Measurements from ENCODE around the gene FSIP2.

Gene FSIP2

DNA sequence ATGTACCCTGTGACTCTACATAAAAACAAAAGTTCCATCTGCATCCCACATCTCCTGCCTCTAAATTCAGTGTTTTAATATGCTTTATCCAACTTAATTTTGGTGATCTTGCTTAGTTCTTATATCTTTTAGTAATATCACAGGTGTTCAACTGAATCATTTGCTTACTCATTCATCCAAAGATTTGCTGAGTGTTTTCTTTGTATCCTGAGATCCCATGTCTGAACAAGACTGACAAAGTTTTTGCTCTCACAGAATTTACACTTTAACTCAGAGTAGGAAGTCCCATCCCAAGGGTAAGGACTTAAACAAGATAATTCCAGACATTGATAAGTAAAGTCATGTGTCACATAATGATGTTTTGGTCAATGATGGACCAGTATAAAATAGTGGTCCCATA, 87.0 kb downstream of the FSIP2 start:
- no peak for DNase-seq (ENCODE audit: low read depth in 2 of 2)
- TF ChIP-seq, protein P1, sequence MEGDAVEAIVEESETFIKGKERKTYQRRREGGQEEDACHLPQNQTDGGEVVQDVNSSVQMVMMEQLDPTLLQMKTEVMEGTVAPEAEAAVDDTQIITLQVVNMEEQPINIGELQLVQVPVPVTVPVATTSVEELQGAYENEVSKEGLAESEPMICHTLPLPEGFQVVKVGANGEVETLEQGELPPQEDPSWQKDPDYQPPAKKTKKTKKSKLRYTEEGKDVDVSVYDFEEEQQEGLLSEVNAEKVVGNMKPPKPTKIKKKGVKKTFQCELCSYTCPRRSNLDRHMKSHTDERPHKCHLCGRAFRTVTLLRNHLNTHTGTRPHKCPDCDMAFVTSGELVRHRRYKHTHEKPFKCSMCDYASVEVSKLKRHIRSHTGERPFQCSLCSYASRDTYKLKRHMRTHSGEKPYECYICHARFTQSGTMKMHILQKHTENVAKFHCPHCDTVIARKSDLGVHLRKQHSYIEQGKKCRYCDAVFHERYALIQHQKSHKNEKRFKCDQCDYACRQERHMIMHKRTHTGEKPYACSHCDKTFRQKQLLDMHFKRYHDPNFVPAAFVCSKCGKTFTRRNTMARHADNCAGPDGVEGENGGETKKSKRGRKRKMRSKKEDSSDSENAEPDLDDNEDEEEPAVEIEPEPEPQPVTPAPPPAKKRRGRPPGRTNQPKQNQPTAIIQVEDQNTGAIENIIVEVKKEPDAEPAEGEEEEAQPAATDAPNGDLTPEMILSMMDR (IDR thresholded peaks at IDR 0.05; ENCODE audit: low read depth, low read length) = no peak

DNA sequence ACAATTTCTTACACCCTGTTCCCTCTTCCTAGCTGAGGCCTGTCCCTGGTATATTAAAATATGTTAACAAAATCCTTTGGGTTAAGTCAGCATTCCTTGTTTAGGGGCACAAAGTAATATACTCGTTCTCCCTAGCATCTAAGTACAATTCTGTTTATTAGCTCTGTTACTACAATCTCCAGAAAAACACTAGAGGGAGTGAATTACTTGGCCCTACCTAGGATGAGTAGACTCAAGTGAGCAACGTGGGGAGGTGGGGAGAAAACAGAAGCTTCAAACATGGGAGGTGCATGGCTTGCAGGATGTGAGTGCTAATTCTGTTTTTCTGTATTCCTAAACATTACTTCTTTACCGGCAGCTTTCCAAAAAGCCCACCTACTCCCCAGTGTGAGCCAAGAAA, 89.7 kb downstream of the FSIP2 start:
- H3K4me3 ChIP-seq (replicated peaks in 1 of 2; ENCODE audit: low read depth in 2 of 2, low read length in 2 of 2) = no peak overlapping the region
- DNase-seq (ENCODE audit: low read depth in 2 of 2) = no peak
- TF ChIP-seq, protein P1 (IDR thresholded peaks at IDR 0.05; ENCODE audit: low read depth, low read length) = no peak

More for the DNA sequence above, 87.0 kb downstream of the FSIP2 start:
- no peak overlapping the region for H3K4me3 ChIP-seq (replicated peaks in 1 of 2; ENCODE audit: low read depth in 2 of 2, low read length in 2 of 2)

DNA sequence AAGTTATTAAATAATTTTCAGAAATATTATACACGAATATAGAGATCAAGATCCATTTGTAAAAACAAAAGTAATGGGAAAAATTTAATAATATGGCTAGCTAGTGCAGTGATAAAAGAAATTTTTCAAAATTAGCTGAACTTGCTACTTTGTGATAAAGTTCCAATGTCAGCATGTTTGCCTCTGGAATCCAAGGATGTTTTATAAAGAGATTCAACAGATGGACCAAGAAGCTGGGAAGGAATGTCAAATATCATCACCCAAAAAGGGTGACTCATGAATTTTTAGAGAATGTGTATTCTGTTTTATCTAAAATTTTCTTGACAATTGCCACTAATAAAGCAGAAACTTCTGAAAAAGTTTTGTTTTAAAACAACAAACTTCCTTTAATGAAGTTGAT, 95.3 kb downstream of the FSIP2 start:
- TF ChIP-seq, protein P1 (IDR thresholded peaks at IDR 0.05; ENCODE audit: low read depth, low read length) = no peak
- no peak overlapping the region for H3K4me3 ChIP-seq (replicated peaks in 1 of 2; ENCODE audit: low read depth in 2 of 2, low read length in 2 of 2)
- DNase-seq (ENCODE audit: low read depth in 2 of 2) = no peak

DNA sequence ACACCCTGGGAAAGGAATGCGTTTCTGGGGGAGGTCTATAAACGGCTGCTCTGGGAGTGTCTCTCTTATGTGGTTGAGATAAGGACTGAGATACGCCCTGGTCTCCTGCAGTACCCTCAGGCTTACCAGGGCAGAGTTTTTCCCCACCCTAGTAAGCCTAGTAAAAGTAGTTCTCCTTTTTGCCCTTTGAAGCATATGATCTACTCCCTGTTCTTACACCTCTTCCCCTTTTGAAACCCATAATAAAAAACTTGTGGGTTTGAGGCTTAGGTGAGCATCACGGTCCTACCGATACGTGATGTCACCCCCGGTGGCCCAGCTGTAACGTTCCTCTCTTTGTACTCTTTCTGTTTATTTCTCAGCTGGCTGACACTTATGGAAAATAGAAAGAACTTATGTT, 97.4 kb downstream of the FSIP2 start:
- no peak overlapping the region for H3K4me3 ChIP-seq (replicated peaks in 1 of 2; ENCODE audit: low read depth in 2 of 2, low read length in 2 of 2)
- DNase-seq (ENCODE audit: low read depth in 2 of 2) = no peak
- TF ChIP-seq, protein P1 (IDR thresholded peaks at IDR 0.05; ENCODE audit: low read depth, low read length) = no peak

DNA sequence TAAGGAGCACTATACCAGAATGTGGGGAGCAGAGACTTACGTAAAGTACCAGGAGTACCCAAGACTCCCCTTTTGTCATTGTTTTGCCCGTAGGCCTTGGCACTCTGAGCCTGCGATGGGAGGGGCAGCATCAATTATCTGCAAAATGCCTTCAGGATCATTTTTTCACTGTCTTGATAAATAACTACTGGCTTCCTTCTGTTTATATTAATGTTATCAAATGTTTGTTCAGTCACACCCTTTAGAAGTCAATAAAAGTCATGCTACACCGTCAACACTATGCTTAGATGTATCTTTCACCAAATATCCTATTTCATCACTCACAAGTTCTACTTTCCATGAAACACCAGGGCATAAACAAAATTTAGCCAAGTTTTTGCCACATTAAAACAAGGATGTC, 116.3 kb downstream of the FSIP2 start:
- TF ChIP-seq, protein P1 (IDR thresholded peaks at IDR 0.05; ENCODE audit: low read depth, low read length) = no peak
- DNase-seq (ENCODE audit: low read depth in 2 of 2) = no peak
- H3K4me3 ChIP-seq (replicated peaks in 1 of 2; ENCODE audit: low read depth in 2 of 2, low read length in 2 of 2) = no peak overlapping the region

DNA sequence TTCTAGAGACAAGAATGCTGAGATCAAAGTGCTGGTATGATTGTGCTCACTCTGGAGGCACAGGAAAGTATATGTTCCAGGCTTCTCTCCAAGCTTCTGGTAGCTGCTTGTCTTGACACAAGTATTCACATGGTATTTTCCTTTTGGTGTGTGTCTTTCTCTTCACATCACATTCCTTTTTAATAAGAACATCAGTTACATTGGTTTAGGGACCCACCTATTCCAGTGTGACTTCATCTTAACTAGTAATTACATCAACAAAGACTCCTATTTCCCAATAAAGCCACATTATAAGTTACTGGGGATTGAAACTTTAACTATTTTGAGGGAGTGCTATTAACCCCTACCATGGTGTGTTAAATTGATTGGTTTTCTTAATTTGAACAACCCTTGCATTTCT, 119.1 kb downstream of the FSIP2 start:
- no peak overlapping the region for H3K4me3 ChIP-seq (replicated peaks in 1 of 2; ENCODE audit: low read depth in 2 of 2, low read length in 2 of 2)
- peak in 1 of 2 donors; percentile 3 for DNase-seq (ENCODE audit: low read depth in 2 of 2)

DNA sequence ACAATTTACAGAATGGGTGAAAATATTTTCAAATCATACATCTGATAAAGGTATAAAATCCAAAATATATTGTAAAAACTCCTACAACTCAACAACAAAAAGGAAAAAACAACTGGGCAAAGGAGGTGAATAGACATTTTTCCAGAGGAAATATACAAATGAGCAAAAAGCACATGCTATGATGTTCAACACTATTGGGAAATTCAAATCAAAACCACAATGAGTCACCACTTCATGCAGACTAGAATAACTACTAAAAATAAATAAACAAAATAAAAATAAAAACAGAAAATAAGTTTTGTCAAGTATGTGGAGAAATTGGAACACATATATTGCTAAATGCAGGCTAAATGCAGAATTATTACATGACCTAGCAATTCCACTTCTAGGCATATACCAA, 120.9 kb downstream of the FSIP2 start:
- TF ChIP-seq, protein P1 (IDR thresholded peaks at IDR 0.05; ENCODE audit: low read depth, low read length) = no peak
- DNase-seq (ENCODE audit: low read depth in 2 of 2) = peak in 1 of 2 donors; percentile 11
- H3K4me3 ChIP-seq (replicated peaks in 1 of 2; ENCODE audit: low read depth in 2 of 2, low read length in 2 of 2) = no peak overlapping the region

More for the DNA sequence above, 119.1 kb downstream of the FSIP2 start:
- TF ChIP-seq, protein P1 (IDR thresholded peaks at IDR 0.05; ENCODE audit: low read depth, low read length) = no peak

Measured in cardiac fibroblast (primary cell).